GM04503 (cell line): ENCODE results near the gene KDM2B.
"Not testable (repeated sequence)": the region's sequence is repeated elsewhere in the genome, so short reads cannot be mapped to it uniquely, and the experiment has no call there.

ENCODE experiments used
- DNase-seq: peaks from one replicate; pipeline ENCODE4 v3.0.0-alpha.2; 2012; ENCODE audit warnings: low read depth

KDM2B gene

DNA sequence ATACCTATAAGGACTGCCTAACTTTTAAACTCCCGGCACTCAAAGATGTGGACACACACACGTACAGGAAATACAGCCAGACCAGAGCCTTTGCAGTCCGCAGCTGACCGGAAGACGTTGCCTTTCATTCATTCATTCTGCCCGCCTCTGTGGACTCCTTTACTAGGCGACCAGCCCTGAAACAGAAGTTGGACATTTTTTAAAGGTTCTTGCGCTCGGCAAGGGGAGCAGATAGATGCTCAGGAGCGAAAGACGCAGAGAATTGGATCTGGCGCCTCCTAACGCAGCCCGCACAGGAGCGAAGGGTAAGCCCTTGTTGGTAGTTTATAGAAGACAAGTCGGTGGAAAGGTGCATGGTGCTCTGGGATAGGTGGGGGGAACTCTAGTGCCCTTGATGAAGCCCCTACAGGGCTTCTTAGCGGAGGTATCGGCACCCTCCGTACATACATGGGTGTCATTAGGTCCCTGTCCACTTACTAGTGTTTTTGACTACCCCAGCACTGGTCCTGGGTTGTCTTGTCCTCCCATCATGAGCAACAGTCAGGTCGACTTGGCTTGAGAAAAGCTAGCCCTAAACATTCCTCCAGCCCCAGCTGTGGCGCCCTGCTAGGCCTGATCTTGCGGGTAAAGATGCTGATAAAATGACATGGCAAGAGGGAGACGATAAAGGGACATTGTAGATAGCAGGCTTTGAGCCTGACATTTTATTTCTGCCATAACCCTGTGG is at the start of gene KDM2B:
KDM2B (minus strand) TSS at position 65 of the 727 bp plus-strand sequence. CDS start 112 bp downstream, outside the sequence.
- DNase-seq, result no peak

DNA sequence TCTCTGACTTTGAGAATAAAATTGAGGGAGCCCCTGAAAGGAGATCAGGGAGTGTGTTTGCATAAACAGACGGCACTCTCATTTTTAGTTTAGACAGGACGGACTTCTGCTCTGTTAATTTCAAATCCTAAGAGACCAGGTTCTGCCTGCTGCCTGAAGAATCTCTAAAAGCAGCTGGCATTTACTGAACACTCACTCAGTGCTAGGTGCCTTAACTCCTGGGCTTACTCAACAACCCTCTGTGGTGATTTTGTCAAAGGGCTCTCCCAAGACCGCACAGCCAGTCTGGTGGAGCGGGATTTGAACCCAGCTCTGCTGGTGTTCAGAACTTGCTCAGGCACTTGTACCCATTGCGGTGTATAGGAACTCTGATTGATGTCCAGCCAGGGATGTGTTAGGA is 47.7 kb upstream of the KDM2B start:
- no peak for DNase-seq

DNA sequence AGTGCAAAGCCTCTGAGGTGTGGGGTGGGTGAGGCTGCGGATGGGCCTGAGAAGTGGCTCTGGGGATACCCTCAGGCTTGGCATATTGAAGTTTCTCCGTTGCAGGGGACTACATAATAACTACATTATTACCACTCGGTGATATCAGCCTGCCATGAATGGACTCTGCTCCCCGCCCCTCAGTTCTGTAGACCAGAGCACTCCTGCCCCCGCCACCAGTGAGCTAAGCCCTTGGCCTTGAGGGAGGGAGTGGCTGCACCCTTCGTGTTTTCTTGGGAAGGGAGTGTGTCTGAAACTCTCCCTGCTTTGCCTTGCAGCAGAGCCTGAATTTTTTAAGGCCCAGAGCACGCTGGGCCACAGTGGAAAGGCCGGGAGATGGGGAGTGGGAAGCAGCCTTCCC is 47.2 kb upstream of the KDM2B start:
- no peak for DNase-seq

DNA sequence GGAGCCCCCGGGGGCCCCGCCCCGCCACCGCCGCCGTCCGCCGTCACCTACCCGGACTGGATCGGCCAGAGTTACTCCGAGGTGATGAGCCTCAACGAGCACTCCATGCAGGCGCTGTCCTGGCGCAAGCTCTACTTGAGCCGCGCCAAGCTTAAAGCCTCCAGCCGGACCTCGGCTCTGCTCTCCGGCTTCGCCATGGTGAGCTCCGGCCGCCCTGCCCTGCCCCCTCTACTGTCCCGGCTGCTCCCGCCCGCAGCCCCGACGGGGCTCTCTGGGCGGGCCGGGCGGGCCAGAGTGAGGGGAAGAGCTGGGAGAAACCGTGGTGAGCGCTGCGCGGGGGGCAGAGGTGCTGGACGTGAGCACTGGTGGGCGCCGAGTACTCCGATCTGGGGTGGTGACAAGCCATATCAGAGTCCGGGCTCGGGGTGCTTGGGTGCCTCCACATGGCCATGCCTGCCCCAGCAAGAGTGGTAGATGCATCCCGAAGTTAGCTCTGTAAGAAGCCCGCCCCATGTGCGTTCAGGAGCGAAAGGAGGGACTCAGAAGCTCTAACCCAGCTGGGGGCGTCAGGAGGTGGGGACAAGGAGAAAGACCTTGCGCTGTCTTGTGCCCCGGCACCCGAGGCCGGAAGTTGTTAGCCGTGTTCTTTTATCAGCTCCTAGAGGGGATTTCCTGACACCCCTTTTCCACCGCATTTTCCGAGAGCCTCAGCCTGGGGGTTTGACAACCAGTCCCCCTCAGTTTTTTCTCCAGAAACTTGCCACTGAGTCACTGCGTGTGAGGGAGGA is 46.2 kb upstream of the KDM2B start:
- DNase-seq, result no peak

DNA sequence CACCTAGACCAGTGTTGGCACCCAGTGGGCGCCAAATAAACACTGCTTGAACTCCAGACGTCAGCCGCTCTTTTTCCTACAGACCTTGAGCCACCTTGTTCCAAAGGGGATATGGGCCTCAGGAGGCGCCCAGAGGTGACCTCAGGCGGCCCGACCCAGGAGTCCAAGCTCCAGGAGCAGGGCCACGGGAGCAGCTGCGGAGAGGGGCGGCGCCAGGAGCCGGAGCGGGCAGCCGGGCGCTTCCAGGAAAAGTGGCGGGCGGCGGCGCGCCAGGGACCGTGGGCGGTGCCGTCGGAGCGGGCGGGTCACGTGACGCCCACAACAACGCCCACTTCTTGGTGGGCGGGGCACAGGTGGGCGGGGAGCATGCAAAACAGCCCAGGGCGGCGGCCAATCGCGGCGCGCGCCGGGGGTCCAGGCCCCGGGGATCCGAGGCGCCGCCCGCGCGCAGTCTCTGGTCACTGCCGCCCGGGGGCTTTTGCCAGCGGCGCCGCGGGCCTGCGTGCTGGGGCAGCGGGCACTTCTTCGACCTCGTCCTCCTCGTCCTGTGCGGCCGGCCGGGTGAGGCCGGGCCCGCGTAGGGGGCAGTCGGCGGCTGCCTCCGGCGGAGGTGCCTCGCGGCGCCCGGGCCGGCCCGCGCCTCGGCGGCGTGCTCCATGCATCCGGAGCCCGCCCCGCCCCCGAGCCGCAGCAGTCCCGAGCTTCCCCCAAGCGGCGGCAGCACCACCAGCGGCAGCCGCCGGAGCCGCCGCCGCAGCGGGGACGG is 45.4 kb upstream of the KDM2B start, which contains the start of gene ORAI1:
ORAI1 (plus strand) TSS at position 444 of the 766 bp plus-strand sequence.
- peak; percentile 58 for DNase-seq

DNA sequence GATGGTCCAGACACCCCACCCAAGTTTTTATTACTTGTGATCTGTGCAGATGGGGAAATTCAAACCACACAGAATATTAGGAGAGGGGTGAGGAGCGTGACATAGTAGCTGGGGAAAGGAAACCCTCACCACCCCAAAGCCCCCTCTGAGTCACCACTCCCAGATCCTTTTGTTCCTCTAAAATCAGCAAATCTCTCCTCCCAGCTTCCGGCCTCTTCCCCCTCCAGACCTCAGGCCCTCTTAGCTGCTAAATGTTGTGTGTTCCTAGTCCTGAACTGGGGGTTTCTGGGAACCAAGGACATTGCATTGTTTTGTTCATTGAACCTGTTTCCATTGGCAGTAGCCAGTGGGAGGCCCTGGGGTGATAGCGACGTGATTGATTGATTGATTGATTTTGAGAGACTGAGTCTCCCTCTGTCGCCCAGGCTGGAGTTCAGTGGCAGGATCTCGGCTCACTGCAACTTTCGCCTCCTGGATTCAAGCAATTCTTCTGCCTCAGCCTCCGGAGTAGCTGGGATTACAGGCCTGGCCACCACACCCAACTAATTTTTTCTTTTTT is 39.6 kb upstream of the KDM2B start:
- no peak for DNase-seq

DNA sequence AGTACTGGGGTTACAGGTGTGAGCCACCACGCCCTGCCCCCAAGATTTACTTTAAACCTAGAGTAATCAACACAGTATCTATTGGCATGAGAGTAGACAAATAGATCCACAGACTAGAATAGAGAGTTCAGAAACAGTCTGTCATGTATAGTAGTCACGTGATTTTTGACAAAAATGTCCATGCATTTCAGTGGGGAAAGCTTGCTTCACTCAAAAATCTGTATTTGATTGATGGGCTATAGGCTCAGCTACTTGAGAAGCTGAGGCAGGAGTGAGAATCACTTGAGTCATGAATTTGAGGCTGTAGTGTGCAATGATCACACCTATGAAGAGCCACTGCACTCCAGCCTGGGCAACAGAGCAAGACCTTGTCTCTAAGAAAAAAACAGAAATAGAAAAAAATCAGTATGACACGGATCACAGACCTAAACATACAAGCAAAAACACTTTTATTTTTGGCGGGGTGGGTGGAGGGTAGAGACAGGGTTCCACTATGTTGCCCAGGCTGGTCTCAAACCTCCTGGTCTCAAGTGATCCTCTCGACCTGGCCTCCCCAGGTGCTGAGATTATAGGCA is 37.9 kb upstream of the KDM2B start:
- DNase-seq, result no peak

DNA sequence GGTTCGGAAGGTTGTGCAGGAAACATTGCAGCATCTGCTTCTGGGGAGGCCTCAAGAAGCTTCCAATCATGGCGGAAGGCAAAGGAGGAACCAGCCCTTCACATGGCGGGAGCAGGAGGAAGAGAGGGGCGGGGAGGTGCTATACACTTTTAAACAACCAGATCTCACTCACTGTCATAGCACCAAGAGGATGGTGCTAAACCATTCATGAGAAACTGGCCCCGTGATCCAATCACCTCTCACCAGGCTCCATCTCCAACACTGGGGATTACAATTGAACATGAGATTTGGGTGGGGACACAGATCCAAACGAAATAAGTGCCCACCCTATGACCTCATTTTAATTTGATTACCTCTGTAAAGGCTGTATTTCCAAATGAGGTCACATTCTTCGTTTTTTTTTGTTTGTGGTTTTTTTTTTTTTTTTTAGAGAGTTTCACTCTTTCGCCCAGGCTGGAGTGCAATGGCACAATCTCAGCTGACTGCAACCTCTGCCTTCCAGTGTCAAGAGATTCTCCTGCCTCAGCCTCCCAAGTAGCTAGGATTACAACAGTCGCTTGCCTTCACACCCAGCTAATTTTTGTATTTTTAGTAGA is 34.1 kb upstream of the KDM2B start:
- DNase-seq, result no peak

DNA sequence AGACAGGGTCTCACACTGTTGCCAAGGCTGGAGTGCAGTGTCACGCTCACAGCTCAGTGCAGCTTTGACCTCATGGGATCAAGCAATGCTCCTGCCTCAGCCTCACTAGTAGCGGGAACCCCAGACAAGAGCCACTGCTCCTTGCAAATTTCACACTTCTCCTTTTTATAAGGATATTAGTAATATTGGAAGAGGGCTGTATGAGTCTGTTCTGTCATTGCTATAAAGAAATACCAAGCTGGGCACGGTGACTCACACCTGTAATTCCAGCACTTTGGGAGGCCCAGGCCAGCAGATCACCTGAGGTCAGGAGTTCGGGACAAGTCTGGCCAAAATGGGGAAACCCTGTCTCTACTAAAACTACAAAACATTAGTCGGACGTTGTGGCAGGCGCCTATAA is 32.6 kb upstream of the KDM2B start:
- DNase-seq, result no peak

DNA sequence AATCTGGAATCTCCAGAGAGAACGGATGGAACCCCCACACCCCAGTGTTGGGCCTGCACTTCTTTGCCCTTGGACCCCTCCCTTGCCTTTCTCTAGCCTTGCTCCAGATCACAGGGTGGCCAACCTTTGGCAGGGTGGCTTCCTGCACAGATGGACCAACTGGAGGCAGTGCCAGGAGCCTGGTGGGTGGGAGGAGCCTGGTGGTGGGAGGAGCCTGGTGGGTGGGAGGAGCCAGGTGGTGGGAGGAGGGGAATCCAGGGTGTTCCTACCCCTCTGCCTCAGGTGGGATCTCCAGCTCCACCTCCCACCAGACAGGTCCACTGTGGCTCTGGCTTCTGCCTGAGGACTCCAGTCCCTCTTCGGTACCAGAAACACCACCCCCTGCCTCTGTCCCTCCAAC is 30.5 kb upstream of the KDM2B start:
- no peak for DNase-seq

DNA sequence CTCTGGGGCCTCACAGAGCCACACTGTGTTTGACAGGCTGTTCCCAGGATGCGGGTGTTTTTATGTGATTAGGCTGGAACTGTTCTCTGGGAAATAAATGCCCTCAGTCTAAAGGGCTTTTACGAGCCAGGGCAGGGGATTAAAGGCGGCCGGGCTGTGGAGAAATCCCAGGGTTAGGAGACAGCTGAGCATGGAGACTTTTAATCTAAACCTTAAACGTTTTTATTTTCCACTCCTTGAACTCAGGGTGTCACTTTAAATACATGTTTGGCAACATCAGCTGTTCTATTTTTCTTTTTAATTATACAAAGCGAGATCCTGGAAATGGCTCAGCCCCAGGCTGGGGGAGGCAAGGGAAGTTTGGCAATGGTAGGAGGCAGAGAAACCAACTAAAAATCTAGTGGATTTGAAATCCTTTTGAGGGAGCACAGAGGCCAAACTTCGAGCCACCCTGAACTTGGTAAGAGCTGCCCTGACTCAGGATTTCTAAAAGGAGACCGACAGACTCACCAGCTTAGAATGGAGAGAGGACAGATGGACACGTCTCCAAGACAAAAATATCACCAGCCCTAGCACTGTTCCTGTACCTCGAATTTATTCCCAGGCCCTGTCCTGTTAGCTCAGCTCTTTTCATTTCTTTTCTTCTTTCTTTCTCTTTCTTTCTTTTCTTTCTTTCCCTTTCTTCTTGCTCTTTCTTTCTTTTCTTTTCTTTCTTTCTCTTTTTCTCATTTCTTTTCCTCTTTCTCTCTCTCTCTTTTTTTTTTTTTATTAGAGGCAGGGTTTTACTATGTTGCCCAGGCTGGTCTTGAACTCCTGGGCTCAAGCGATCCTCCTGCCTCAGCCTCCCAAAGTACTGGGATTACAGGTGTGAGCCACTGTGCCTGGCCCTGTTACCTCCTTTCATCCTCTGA is 29.7 kb upstream of the KDM2B start:
- DNase-seq, result no peak

DNA sequence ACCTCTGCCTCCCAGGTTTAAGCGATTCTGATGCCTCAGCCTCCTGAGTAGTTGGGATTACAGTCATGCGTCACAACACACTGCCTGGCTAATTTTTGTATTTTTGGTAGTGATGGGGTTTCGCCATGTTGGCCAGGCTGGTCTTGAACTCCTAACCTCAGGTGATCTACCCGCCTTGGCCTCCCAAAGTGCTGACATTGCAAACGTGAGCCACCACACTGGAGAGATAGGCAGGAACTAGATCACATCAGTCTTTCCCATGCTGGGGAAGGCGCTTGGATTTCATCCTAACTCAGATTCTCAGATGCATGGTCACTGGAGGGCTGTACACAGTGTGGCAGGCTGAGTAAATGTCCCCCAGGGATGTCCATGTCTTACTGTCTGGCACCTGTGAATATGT is 27.5 kb upstream of the KDM2B start:
- no peak for DNase-seq

DNA sequence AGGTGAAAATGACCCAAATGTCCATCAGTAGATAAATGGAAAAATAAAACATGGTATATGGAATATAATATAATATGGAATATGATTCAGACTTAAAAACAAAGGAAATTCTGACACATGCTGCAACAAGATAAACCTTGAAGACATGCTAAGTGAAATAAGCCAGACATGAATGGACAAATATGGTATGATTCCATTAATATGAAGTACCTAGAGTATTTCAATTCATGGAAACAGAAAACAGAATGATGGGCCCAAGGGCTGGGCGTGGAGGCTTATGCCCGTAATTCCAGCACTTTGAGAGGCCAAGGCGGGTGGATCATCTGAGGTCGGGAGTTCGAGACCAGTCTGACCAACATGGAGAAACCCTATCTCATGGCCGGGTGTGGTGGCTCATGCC is 22.8 kb upstream of the KDM2B start:
- no peak for DNase-seq

DNA sequence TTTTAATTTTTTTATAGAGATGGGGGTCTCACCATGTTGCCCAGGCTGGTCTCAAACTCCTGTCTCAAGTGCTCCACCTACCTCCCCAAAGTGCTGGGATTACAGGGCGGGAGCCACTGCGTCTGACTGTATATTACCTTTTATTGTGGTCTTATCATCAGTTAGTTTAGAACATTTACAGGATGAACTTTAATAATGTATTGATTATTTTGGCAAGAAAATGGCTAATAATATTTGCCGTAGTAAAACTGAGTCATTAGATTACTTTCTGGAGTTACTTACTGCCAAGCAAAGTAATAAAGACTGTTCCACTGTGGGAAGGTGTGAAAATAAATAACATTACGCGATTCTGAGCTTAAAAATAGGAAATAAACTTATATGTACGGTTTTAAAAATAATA is 21.9 kb upstream of the KDM2B start:
- no peak for DNase-seq

DNA sequence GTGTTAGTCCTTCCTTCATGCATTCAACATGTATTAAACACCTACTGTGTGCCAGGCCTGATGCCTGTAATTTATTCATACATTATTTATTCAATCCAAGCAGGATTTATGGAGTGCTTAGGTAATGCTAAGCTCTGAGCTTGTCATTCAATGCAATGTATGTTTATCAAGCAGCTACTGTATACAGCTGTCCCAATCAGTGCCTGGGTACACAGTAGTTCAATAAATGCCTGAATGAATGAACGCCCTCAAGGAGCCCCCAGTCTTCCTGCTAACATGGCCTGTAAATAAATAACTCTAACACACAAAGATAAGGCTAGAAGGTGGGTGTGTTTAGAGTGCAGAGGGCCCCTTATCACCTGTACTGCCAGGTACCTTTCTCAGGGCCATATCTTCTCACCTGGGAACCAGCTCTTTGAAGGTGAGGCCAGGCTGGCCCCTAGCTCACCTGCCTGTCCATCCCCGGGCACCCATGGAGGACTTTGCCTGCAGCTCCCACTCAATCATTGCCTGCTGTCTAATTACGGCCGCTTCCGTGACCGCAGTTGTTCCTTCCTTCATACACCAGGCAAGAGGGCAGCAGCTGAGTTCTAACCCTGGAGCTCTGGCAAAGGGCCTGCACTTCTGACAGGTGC is 20.0 kb upstream of the KDM2B start:
- no peak for DNase-seq

DNA sequence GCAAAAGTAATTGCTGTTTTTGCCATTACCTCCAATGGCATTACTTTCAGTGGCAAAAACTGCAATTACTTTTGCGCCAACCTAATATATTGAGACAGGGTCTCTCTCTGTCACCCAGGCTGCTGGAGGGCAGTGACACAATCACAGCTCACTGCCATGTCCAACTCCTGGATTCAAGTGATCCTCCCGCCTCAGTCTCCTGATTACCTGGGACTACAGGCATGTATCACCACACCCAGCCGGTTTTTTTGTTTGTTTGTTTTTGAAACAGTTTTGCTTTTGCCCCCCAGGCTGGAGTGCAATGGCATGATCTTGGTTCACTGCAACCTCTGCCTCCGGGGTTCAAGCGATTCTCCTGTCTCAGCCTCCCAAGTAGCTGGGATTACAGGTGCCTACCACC is 15.7 kb upstream of the KDM2B start:
- no peak for DNase-seq

DNA sequence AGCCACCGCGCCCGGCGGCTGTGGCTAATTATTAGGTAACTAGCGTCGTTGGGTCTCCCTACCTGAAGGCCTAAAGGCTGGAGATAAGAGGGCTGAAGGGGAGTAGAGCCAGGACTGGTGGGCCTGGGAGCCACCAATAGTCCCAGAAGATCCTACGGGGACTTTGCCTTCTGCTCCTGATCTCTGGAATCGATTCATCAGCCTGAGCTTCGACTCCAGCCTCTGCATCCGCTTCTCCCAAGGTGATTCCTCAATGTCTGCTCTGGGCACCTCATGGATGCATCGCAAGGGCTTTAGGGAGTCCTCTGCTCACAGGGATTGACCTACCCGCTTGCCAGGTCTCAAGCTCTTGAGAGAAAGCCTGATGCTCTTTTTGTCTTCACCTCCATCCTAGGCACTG is 14.7 kb upstream of the KDM2B start:
- no peak for DNase-seq

DNA sequence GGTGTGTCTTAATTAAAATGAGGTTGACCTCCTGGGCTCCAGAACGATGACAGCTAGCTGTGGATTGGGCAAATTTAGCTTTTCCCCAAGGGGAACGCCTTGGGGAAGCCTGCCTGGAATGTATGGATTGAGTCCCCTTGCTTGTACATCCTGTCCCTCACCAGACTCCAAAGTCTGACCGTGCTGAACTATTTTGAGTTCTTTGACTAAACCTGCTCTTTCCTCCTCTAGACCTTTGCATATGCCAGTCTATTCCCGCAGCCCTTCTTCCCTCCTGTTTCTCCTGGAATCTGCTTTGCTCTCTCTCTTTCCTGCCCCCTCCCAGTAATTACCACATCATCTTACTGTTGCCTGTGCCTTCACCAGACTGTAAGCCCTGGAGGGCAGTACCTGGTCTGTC is 11.5 kb upstream of the KDM2B start:
- DNase-seq, result no peak

DNA sequence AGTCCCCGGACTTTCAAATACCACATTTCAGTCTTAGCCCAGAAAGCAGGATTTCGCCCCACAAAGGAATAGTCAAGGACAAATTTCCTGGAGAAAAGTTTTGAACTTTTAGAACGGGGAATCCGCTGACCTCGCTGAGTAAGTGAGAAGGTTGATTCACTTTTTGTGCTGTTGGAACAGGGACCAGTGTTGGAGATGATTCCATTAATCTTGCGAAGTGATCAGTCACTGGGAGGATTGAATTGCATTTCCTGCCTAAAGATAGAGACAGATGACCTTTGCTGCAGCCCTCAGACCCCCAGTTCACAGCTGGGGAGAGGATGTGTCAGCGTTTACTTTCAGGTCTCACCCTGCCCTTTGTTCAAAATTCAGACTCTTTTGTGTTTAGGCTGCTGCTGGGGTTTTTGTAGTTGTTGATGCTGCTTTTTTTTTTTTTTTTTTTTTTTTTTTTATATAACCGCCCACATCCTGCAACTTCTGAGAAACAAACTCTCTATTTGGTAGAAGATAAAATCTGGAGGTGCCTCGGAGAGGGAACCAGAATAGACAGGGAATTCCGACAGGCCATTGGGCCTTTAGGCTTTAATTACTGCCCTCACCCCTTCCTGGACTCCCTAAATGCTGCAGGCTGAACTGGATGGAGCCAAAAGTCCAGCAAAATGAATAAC is 9.8 kb upstream of the KDM2B start:
- DNase-seq, result no peak

DNA sequence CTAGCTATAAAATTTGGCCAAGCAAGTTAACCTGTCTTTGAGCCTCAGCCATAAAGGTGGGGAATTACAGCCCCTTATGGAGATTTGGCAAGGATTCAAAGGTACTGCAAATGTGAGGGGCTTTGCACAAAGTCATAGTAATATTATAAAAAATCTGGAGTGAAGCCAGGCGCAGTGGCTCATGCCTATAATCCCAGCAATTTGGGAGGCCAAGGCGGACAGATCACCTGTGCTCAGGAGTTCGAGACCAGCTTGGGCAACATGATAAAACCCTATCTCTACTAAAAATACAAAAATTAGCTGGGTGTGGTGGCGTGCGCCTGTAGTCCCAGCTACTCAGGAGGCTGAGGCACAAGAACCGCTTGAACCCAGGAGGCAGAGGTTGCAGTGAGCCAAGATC is 4.1 kb upstream of the KDM2B start:
- DNase-seq, result not testable (repeated sequence)
